ENCODE results near the gene ZNF358. TPM values are rescaled to one million over a fixed set of nuclear protein-coding genes. Genes with fewer than 3 reads are reported as not detected.

Gene ZNF358
- total RNA-seq, 6 experiments from 2014 or later = 15.3 to 35.1 (median 24.8) TPM

DNA sequence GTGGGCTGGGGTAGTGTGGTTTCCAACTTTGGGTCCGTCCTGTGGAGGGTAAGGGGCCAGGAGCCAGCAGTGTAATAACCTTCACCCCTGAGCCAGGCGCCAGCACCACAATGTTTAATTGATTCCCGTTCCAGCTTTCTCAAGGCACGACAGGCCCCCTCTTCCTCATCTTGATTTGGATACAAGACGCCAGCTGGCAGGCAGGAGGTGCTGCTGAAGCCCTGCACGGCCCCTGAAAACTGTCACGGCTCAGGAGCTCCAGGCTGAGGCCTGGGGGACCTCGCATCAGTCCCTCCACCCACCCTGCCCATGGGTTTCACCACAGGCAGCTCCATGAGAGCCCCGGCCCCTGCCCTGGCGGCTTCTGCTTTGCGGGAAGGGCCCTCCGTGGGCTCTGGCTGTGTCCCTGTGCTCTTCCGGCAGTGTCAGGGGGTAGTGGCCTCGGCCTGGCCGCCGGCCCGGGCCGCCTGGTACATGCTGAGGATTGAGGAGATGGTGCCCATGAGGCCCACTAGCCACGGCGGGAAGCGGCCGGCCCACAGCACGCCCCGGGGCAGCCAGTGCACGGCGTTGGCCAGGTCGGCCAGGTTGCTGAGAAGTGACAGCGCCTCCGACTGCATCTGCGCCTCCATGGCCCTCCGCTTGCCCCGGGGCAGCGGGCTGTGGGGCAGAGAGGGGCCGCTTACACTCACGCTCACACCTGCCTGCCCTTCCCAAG lies 39.0 kb upstream of the ZNF358 start:
- Histone ChIP-seq H3K4me1 (peaks cover 0 to 3% (median 0%) of the 10 kb centered on the region in 4 donors), H3K4me3 (no peak overlapping the region), H3K9me3 (no peaks in the 10 kb centered on the region), H3K36me3 (peaks cover 0 to 4% (median 0%) of the 10 kb centered on the region in 4 donors), H3K27ac (no peak overlapping the region), H3K27me3 (no peaks in the 10 kb centered on the region)
- TF ChIP-seq POLR2A (IDR thresholded peaks at IDR 0.05) = no peak
- TF ChIP-seq, protein P1, sequence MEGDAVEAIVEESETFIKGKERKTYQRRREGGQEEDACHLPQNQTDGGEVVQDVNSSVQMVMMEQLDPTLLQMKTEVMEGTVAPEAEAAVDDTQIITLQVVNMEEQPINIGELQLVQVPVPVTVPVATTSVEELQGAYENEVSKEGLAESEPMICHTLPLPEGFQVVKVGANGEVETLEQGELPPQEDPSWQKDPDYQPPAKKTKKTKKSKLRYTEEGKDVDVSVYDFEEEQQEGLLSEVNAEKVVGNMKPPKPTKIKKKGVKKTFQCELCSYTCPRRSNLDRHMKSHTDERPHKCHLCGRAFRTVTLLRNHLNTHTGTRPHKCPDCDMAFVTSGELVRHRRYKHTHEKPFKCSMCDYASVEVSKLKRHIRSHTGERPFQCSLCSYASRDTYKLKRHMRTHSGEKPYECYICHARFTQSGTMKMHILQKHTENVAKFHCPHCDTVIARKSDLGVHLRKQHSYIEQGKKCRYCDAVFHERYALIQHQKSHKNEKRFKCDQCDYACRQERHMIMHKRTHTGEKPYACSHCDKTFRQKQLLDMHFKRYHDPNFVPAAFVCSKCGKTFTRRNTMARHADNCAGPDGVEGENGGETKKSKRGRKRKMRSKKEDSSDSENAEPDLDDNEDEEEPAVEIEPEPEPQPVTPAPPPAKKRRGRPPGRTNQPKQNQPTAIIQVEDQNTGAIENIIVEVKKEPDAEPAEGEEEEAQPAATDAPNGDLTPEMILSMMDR (IDR thresholded peaks at IDR 0.05) = no peak
- intact Hi-C loops (cut with DNase I) = no loop called here
- peak in 1 of 4 donors; percentile 6 for ATAC-seq
- DNase-seq = no peak
- no CpG with 5 or more reads among the region's 35 CpGs for WGBS (ENCODE audit: insufficient coverage, low coverage, low lambda C conversion rate, missing lambda C conversion rate)

DNA sequence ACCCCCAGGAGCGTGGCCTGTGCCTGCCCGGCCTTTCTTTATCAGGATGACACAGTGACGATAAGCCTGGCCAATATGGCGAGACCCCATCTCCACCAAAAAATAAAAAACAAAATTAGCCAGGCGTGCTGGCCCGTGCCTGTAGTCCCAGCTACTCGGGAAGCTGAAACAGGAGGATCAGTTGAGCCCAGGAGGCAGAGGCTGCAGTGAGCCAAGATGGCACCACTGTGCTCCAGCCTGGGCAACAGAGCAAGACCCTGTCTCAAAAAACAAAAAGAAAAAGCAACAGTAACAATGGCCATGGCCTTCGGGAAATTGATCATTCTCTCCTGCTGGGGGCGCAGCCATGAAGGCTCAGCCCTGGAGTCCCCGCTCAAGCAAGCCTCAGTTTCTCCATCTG lies 38.1 kb upstream of the ZNF358 start:
- intact Hi-C loops (cut with DNase I) = no loop called here
- no peak overlapping the region for H3K27ac ChIP-seq
- no peaks in the 10 kb centered on the region for H3K36me3 ChIP-seq
- H3K4me3 ChIP-seq = no peak overlapping the region
- ATAC-seq = no peak
- peaks cover 0 to 3% (median 0%) of the 10 kb centered on the region in 4 donors for H3K4me1 ChIP-seq
- TF ChIP-seq, protein P1 (IDR thresholded peaks at IDR 0.05) = no peak
- no peak for TF ChIP-seq POLR2A (IDR thresholded peaks at IDR 0.05)
- WGBS (ENCODE audit: insufficient coverage, low coverage, low lambda C conversion rate, missing lambda C conversion rate) = 93% methylated on average over 6 of the region's 10 CpGs
- no peaks in the 10 kb centered on the region for H3K9me3 ChIP-seq
- H3K27me3 ChIP-seq = no peaks in the 10 kb centered on the region
- DNase-seq = no peak

DNA sequence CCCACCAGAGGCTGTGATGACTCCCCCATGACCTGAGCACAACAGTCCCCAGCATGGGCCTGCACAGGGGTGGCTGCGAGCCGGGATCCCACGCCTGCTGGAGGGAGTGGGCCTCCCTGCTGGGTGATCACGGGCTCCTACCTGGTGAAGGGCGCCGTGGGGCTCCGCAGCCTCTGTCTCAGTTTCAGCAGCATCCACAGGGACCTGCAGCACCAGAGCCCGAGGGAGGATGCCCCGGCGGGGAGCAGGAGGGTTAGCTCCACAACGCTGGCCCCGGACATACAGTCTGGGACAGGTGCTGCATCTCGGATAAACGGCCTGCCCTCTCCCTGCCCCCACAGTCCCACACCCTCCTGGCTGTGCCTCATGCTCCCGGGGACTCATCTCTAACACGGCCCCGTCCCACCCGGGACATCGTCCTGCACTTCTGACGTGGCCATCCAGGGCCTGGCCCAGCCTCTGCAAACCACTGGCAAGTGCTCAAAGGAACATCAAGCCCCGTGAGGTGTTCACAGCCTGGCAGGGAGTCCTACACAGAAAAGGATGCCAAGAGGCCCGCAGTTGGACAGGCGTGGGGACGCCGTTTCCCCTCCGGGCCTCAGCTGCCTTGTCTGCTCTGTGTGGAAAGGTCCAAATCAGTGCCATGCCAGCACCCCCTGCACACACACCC lies 37.6 kb upstream of the ZNF358 start:
- Histone ChIP-seq H3K4me1 (peaks cover 0 to 3% (median 0%) of the 10 kb centered on the region in 4 donors), H3K27me3 (no peaks in the 10 kb centered on the region), H3K9me3 (no peaks in the 10 kb centered on the region), H3K27ac (no peak overlapping the region), H3K36me3 (no peaks in the 10 kb centered on the region), H3K4me3 (no peak overlapping the region)
- intact Hi-C loops (cut with DNase I) = no loop called here
- ATAC-seq = no peak
- 100% methylated on average over 1 of the region's 26 CpGs for WGBS (ENCODE audit: insufficient coverage, low coverage, low lambda C conversion rate, missing lambda C conversion rate)
- no peak for TF ChIP-seq POLR2A (IDR thresholded peaks at IDR 0.05)
- TF ChIP-seq, protein P1 (IDR thresholded peaks at IDR 0.05) = no peak
- no peak for DNase-seq

DNA sequence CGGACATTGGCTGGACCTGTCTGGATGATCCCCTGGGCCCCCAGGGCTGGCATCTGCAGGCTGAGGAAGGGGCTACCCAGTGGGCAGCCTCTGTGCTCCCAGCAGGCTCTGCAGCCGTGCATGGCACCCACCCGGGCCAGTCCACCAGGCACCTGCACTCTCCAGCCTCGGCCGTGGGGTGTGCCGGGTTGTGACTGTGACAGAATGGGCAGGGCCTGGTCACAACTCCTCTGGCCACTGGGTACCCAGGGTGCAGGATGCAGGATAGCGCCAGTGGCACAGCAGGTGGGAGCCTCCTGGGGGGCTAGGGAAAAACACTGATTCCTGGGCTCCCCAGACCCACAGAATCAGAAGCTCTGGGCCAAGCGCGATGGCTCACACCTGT lies 37.1 kb upstream of the ZNF358 start:
- Histone ChIP-seq H3K4me3 (no peak overlapping the region), H3K27me3 (no peaks in the 10 kb centered on the region), H3K36me3 (no peaks in the 10 kb centered on the region), H3K9me3 (no peaks in the 10 kb centered on the region), H3K27ac (no peak overlapping the region), H3K4me1 (peaks cover 0 to 3% (median 0%) of the 10 kb centered on the region in 4 donors)
- TF ChIP-seq, protein P1 (IDR thresholded peaks at IDR 0.05) = no peak
- TF ChIP-seq POLR2A (IDR thresholded peaks at IDR 0.05) = no peak
- WGBS (ENCODE audit: insufficient coverage, low coverage, low lambda C conversion rate, missing lambda C conversion rate) = no CpG with 5 or more reads among the region's 9 CpGs
- DNase-seq = no peak
- ATAC-seq = no peak
- intact Hi-C loops (cut with DNase I) = no loop called here

Data from right lobe of liver (tissue), 6 donors.